NCI-H82 treated with DMSO at 0.1 percent for 48 hours (cell line): ENCODE data around the gene OXNAD1.

Experiments
- DNase-seq: peaks from one replicate; lab custom pipeline; 2025; ENCODE audit not compliant: unreplicated experiment; lab: John Stamatoyannopoulos, UW

Gene OXNAD1

GRCh38 chr3:16352428-16352827 lies 87.4 kb downstream of the OXNAD1 start:
- DNase-seq: no peak

GRCh38 chr3:16354291-16354690 lies 89.3 kb downstream of the OXNAD1 start:
- no peak for DNase-seq
